H1 (cell line): Measurements from ENCODE around the gene ZCCHC17.
"Not testable (repeated sequence)": the region's sequence is repeated elsewhere in the genome, so short reads cannot be mapped to it uniquely, and the experiment has no call there.

Experiments used
- ASH2L ChIP-seq: fragments of 200-600, 300-600 bp; sonication (generic); IDR thresholded peaks from one replicate; pipeline ENCODE4 v1.7.1; 2017; ENCODE audit warnings: low read length
- CEBPB ChIP-seq: IDR thresholded peaks from 2 replicates; pipeline ENCODE4 v1.6.1; 2012; ENCODE audit warnings: low read depth, low read length
- CTCF ChIP-seq, 3 experiments: IDR thresholded peaks; 1 replicate in 2 of 3; 2 replicates in 1 of 3; pipeline versions ENCODE4 v1.5.1 to v1.6.1; 2011; ENCODE audit warnings: low read length in 3 of 3, mild to moderate bottlenecking in 3 of 3, inconsistent platforms in 2 of 3, low read depth in 1 of 3, moderate library complexity in 1 of 3; ENCODE audit not compliant: insufficient read depth in 1 of 3; ENCODE audit errors: control extremely low read depth in 1 of 3
- EP300 ChIP-seq, 2 experiments: IDR thresholded peaks; 1 replicate in 1 of 2; 2 replicates in 1 of 2; pipeline ENCODE4 v1.6.1; 2011 to 2012; ENCODE audit warnings: low read depth in 2 of 2, low read length in 2 of 2, mild to moderate bottlenecking in 2 of 2, borderline replicate concordance in 1 of 2, inconsistent platforms in 1 of 2, moderate library complexity in 1 of 2
- EZH2 ChIP-seq: fragments of 200-600 bp; sonication (generic); IDR thresholded peaks from 2 replicates; pipeline ENCODE4 v1.7.1; 2012; ENCODE audit warnings: low read depth, mild to moderate bottlenecking, moderate library complexity, low read length, inconsistent platforms; ENCODE audit not compliant: severe bottlenecking
- GABPA ChIP-seq: IDR thresholded peaks from 2 replicates; pipeline ENCODE4 v1.6.1; 2011; ENCODE audit warnings: mild to moderate bottlenecking, low read length, moderate library complexity, borderline replicate concordance; ENCODE audit not compliant: insufficient read depth
- POLR2A ChIP-seq, 2 experiments: IDR thresholded peaks; 1 replicate in 1 of 2; 2 replicates in 1 of 2; pipeline ENCODE4 v1.6.1; 2011; ENCODE audit warnings: low read depth in 2 of 2, low read length in 2 of 2, mild to moderate bottlenecking in 2 of 2; ENCODE audit errors: control extremely low read depth in 1 of 2
- POLR2AphosphoS5 ChIP-seq: IDR thresholded peaks from 2 replicates; pipeline ENCODE4 v1.6.1; 2011; ENCODE audit warnings: low read depth, low read length
- SP1 ChIP-seq: IDR thresholded peaks from 2 replicates; pipeline ENCODE4 v1.6.1; 2011; ENCODE audit warnings: low read depth, low read length
- TAF1 ChIP-seq: IDR thresholded peaks from 2 replicates; pipeline ENCODE4 v1.6.1; 2011; ENCODE audit warnings: mild to moderate bottlenecking, low read depth, low read length

GRCh38 chr1:31282426-31282825 is 14.4 kb upstream of the ZCCHC17 start:
- not testable (repeated sequence) for TF ChIP-seq POLR2A (IDR thresholded peaks at IDR 0.05; ENCODE audit: control extremely low read depth in 1 of 2, low read depth in 2 of 2, low read length in 2 of 2); EP300 (IDR thresholded peaks at IDR 0.05; ENCODE audit: borderline replicate concordance in 1 of 2, low read depth in 2 of 2, low read length in 2 of 2); TAF1; EZH2; SP1; CTCF (IDR thresholded peaks at IDR 0.05; ENCODE audit: control extremely low read depth in 1 of 3, insufficient read depth in 1 of 3, low read depth in 1 of 3, low read length in 3 of 3); CEBPB; GABPA; POLR2AphosphoS5; ASH2L
